ENCODE data around the gene LRRC46.

Gene LRRC46

GRCh38 chr17:47831003-47831933 lies at the start of gene LRRC46, which contains the start of gene MRPL10:
Gene LRRC46, plus strand, starts transcription at chr17:47831670. Its CDS starts 320 bp downstream, at chr17:47831990.
Gene MRPL10, minus strand, starts transcription at chr17:47831541. Its CDS starts 30 bp downstream, at chr17:47831511.
- peak; percentile 89 for DNase-seq

GRCh38 chr17:47785538-47786123 lies 45.8 kb upstream of the LRRC46 start:
- no peak for DNase-seq

GRCh38 chr17:47789611-47790561 lies 41.6 kb upstream of the LRRC46 start:
- DNase-seq: peak; percentile 27

- DNase-seq: no peak
Measured at GRCh38 chr17:47791025-47791424, 40.4 kb upstream of the LRRC46 start.

- no peak for DNase-seq
Measured at GRCh38 chr17:47792457-47792856, 39.0 kb upstream of the LRRC46 start.

GRCh38 chr17:47792979-47793378 lies 38.5 kb upstream of the LRRC46 start:
- no peak for DNase-seq

GRCh38 chr17:47797797-47798196 lies 33.7 kb upstream of the LRRC46 start:
- DNase-seq: no peak

GRCh38 chr17:47800686-47801085 lies 30.8 kb upstream of the LRRC46 start:
- DNase-seq: no peak

GRCh38 chr17:47801176-47801765 lies 30.2 kb upstream of the LRRC46 start:
- DNase-seq: no peak

- no peak for DNase-seq
Measured at GRCh38 chr17:47801906-47802305, 29.6 kb upstream of the LRRC46 start.

- DNase-seq: peak; percentile 36
Measured at GRCh38 chr17:47802341-47803022, 29.0 kb upstream of the LRRC46 start.

- DNase-seq: no peak
Measured at GRCh38 chr17:47803201-47803600, 28.3 kb upstream of the LRRC46 start.

- no peak for DNase-seq
Measured at GRCh38 chr17:47803751-47804150, 27.7 kb upstream of the LRRC46 start.

- no peak for DNase-seq
Measured at GRCh38 chr17:47804461-47804860, 27.0 kb upstream of the LRRC46 start.

- no peak for DNase-seq
Measured at GRCh38 chr17:47806026-47806912, 25.2 kb upstream of the LRRC46 start.

GRCh38 chr17:47806913-47807255 lies 24.6 kb upstream of the LRRC46 start:
- no peak for DNase-seq

- DNase-seq: no peak
Measured at GRCh38 chr17:47807421-47807820, 24.0 kb upstream of the LRRC46 start.

- no peak for DNase-seq
Measured at GRCh38 chr17:47808036-47808829, 23.2 kb upstream of the LRRC46 start.

GRCh38 chr17:47808830-47809480 lies 22.5 kb upstream of the LRRC46 start:
- DNase-seq: no peak
